ENCODE results near the gene TM4SF5. TPM values are rescaled to one million over a fixed set of nuclear protein-coding genes. Genes with fewer than 3 reads are reported as not detected.

TM4SF5 gene
- total and polyA plus RNA-seq, 2 of the 8 experiments (the other 6 are each of a cell fraction or from before 2014, with no cell fraction given) = not detected

DNA sequence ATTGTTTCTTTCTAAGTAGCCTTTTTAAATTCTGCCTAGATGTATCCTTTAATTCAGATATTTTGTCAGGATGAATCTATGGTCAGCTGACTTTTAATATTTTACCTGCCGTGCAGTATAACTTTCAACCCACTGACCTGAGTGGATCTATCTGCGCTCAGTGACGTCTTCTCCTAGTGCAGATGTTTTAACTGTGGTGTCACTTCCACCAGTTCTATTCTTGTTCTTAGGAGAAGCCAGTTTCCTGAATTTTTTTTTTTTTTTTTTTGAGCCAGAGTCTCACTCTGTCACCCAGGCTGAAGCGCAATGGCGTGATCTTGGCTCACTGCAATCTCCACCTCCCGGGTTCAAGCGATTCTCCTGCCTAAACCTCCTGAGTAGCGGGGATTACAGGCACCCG is 5.0 kb upstream of the TM4SF5 start:
- no peak overlapping the region for H2BK12ac ChIP-seq (ENCODE audit: low read depth, low read length)
- H3K27me3 ChIP-seq (replicated peaks in 1 of 4; ENCODE audit: control insufficient read depth in 3 of 4, extremely low read depth in 1 of 4, insufficient read depth in 3 of 4, low read length in 3 of 4) = no peaks in the 10 kb centered on the region
- no peak overlapping the region for H2BK120ac ChIP-seq (replicated peaks; ENCODE audit: low read depth, low read length)
- H3K27ac ChIP-seq (ENCODE audit: low read depth, low read length) = no peak overlapping the region
- no peak overlapping the region for H2BK20ac ChIP-seq (ENCODE audit: low read length)
- H4K20me1 ChIP-seq (replicated peaks in 1 of 2; ENCODE audit: control insufficient read depth in 1 of 2, insufficient read depth in 2 of 2, low read length in 2 of 2) = no peaks in the 10 kb centered on the region
- no peak overlapping the region for H4K91ac ChIP-seq (replicated peaks; ENCODE audit: insufficient read length, low read length)
- no peak overlapping the region for H3K14ac ChIP-seq (ENCODE audit: insufficient read length)
- no peak overlapping the region for H4K8ac ChIP-seq (ENCODE audit: extremely low read depth, insufficient read depth, low read length)
- no peak for FAIRE-seq
- H3K9ac ChIP-seq (replicated peaks in 1 of 4; ENCODE audit: extremely low read depth in 1 of 4, low read depth in 3 of 4, low read length in 3 of 4) = no peak overlapping the region
- no peak overlapping the region for H2BK15ac ChIP-seq (ENCODE audit: low read length)
- DNase-seq (ENCODE audit: low read depth in 1 of 2, low spot score in 2 of 2) = no peak
- no peaks in the 10 kb centered on the region for H3K23me2 ChIP-seq (ENCODE audit: low read depth, low read length)
- H3K9me3 ChIP-seq (ENCODE audit: insufficient read depth in 2 of 2, low read depth in 1 of 2, low read length in 1 of 2) = no peaks in the 10 kb centered on the region
- no peak overlapping the region for H3K4me3 ChIP-seq (ENCODE audit: extremely low read depth in 1 of 4, insufficient read depth in 2 of 4, low read depth in 3 of 4, low read length in 4 of 4)
- WGBS, 2 experiments (ENCODE audit: extremely low coverage in 1 of 2, insufficient coverage in 1 of 2, insufficient read length in 1 of 2, insufficient replicate concordance in 2 of 2, low coverage in 1 of 2, low lambda C conversion rate in 2 of 2, missing lambda C conversion rate in 1 of 2) = 88% methylated on average over 7 of the region's 9 CpGs; no CpG with 5 or more reads in 1 of the 2 experiments
- H4K5ac ChIP-seq (ENCODE audit: insufficient read length, low read depth, low read length) = no peak overlapping the region
- H3K4me1 ChIP-seq (replicated peaks in 1 of 4; ENCODE audit: control insufficient read depth in 3 of 4, insufficient read depth in 4 of 4, low read length in 3 of 4) = no peaks in the 10 kb centered on the region
- no peak overlapping the region for H3K4me2 ChIP-seq (ENCODE audit: insufficient read depth in 1 of 2, low read depth in 2 of 2, low read length in 2 of 2)
- no peak overlapping the region for H2AFZ ChIP-seq (ENCODE audit: low read length)
- H3K4ac ChIP-seq (replicated peaks; ENCODE audit: insufficient read length, low read depth, low read length) = no peak overlapping the region
- ChIA-PET CTCF (ENCODE audit: partially characterized antibody) (interaction anchor here (0.6 kb wide), 1 partner anchor 9 kb away, joined by 3 read pairs; no protein-coding TSS in a partner anchor), POLR2A (ENCODE audit: partially characterized antibody) (no interaction called here)
- H3K79me2 ChIP-seq (ENCODE audit: control insufficient read depth in 1 of 2, insufficient read depth in 2 of 2, low read length in 2 of 2) = no peaks in the 10 kb centered on the region
- no peak overlapping the region for H3K56ac ChIP-seq (replicated peaks; ENCODE audit: insufficient read length, low read depth, low read length)
- H3K79me1 ChIP-seq (ENCODE audit: low read depth, low read length) = no peaks in the 10 kb centered on the region; the same call in 1 of the 2 replicates
- no peaks in the 10 kb centered on the region for H3K36me3 ChIP-seq (ENCODE audit: control insufficient read depth in 2 of 4, insufficient read depth in 4 of 4, low read length in 3 of 4)
- H2BK5ac ChIP-seq (ENCODE audit: low read depth, low read length) = no peak overlapping the region
- H2AK5ac ChIP-seq (ENCODE audit: low read depth, low read length) = no peak overlapping the region
- no peak overlapping the region for H3K23ac ChIP-seq (ENCODE audit: insufficient read length)
- H3K18ac ChIP-seq (ENCODE audit: extremely low read depth, low read length) = no peak overlapping the region
- TF ChIP-seq TBP (IDR thresholded peaks at IDR 0.05; ENCODE audit: low read depth, low read length) (no peak), SP1 (IDR thresholded peaks at IDR 0.05; ENCODE audit: low read depth, low read length) (no peak), EGR1 (IDR thresholded peaks at IDR 0.05; ENCODE audit: borderline replicate concordance, low read depth, low read length) (no peak), CHD1 (IDR thresholded peaks at IDR 0.05; ENCODE audit: low read depth, low read length) (no peak), ASH2L (IDR thresholded peaks at IDR 0.05; ENCODE audit: low read length) (no peak), SP4 (IDR thresholded peaks at IDR 0.05; ENCODE audit: low read length) (no peak), NRF1 (IDR thresholded peaks at IDR 0.05; ENCODE audit: low read depth, low read length) (no peak), KDM4A (IDR thresholded peaks at IDR 0.05; ENCODE audit: low read depth, low read length, severe bottlenecking) (no peak), RNF2 (IDR thresholded peaks at IDR 0.05; ENCODE audit: borderline replicate concordance, low read depth, low read length, missing control alignments, poor library complexity, severe bottlenecking) (no peak), SP2 (IDR thresholded peaks at IDR 0.05; ENCODE audit: low read length) (no peak)
- TF ChIP-seq, protein P1, sequence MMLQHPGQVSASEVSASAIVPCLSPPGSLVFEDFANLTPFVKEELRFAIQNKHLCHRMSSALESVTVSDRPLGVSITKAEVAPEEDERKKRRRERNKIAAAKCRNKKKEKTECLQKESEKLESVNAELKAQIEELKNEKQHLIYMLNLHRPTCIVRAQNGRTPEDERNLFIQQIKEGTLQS (IDR thresholded peaks at IDR 0.05; ENCODE audit: insufficient read depth, low read depth, low read length) = no peak
- TF ChIP-seq, protein P2, sequence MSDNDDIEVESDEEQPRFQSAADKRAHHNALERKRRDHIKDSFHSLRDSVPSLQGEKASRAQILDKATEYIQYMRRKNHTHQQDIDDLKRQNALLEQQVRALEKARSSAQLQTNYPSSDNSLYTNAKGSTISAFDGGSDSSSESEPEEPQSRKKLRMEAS (IDR thresholded peaks at IDR 0.05) = no peak
